HG02623 (cell line): Measurements from ENCODE around the gene ANOS1.
"Not testable (repeated sequence)": the region's sequence is repeated elsewhere in the genome, so short reads cannot be mapped to it uniquely, and the experiment has no call there.

ENCODE experiments used
- ATAC-seq: cut with Tn5 transposase; IDR thresholded peaks from one replicate; pipeline ENCODE4 v1.9.1; 2021; ENCODE audit warnings: moderate library complexity; ENCODE audit not compliant: unreplicated experiment

ANOS1 gene

DNA sequence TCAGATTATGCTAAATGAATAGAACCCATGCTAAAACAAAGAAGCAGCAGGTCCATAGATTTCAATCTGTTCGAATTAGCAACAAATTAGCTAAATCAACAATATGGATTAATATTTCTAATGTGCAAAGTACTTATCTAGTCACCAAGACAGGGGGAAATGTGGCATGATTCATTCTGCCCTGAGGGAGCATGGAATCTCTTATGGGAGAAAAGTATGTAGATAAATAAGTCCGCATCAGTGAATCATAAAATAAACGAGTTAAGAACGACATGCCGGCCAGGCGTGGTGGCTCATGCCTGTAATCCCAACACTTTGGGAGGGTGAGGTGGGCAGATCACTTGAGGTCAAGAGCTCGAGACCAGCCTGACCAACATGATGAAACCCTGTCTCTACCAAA lies 102.1 kb downstream of the ANOS1 start:
- ATAC-seq: no peak

- ATAC-seq: no peak
These were observed 104.1 kb downstream of the ANOS1 start for GRCh38 chrX:8627796-8628195.

DNA sequence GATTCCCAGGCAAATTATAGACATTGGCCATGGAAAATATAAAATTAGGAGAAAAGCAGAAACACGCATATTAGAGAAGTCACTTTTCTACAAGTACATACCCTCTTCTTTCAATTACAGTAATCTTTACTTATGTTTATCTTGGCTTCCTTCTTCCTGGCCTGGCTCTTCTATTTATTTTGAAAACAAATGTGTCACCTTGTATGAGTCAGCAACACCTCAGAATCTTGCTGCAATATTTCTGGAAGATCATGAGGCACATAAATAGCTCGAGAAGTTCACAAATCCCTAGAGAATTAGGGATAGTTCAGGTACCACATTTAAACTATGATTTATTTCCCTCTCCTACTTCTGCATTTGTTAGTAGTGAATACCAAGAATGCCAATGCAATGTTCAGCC lies 124.6 kb downstream of the ANOS1 start:
- ATAC-seq: no peak

DNA sequence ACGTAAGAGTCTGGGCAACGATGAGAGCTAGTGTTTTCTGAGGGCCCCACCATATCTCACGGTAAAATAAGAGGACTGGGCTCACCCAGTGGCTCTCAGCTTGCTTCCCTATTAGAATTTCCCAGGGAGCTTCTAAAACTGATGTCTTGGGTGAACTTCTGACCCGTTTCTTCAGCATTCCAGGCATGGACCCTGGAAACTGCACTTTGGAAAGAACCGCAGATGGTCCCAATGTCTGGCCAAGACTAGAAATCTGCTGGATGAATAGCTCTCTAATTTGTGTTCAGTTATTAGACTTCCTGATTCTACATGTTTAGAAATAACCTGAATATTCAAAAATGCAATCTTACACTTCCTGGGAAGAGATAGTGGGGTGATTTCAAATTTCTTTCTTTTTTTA lies 127.8 kb downstream of the ANOS1 start:
- ATAC-seq: no peak

GRCh38 chrX:8591501-8591900 lies 140.4 kb downstream of the ANOS1 start:
- no peak for ATAC-seq

DNA sequence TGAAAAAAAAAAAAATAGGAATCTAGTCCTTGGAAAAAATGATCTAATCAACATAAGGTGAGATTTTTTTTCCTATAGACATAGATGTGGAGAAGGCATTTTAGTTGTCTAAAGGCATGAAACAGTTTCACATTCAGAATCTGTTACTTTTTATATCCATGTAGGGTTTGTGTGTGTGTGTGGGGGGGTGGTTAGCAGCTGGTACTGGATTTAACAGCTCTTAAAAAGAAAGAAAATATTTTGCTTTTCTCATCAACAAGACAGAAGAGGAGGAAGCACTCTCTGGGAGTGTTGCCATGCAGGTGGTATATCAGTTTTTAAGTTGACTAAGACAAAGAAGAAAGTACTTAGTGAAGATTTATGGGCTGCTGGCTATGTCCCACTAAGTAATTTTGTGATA lies 145.0 kb downstream of the ANOS1 start:
- no peak for ATAC-seq

GRCh38 chrX:8579602-8580001 lies 152.3 kb downstream of the ANOS1 start:
- ATAC-seq: no peak

- ATAC-seq: no peak
These were observed 155.1 kb downstream of the ANOS1 start for GRCh38 chrX:8576821-8577220.

DNA sequence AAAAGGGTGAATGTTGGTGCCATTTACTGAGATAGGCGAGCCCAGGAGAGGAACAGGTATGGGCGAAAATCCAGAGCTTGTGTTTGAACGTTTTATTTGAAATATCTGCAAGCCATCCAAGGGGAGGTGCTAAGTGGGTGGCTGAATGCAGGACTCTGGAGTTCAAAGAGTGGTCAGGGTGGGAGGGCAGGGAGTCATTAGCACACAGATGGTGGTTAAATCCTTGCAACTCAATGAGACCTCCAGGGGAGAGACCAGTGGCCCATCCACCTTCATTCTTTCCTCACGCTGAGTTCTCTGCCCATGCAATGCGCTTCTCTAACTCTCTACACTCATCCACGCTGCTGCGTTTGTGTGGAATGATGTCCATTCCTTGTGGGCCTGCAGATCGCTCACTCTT lies 166.2 kb downstream of the ANOS1 start:
- no peak for ATAC-seq

GRCh38 chrX:8548446-8548845 lies 183.5 kb downstream of the ANOS1 start:
- no peak for ATAC-seq

- ATAC-seq: no peak
These were observed 185.2 kb downstream of the ANOS1 start for GRCh38 chrX:8546715-8547114.

- no peak for ATAC-seq
These were observed 211.1 kb downstream of the ANOS1 start for GRCh38 chrX:8520791-8521190.

DNA sequence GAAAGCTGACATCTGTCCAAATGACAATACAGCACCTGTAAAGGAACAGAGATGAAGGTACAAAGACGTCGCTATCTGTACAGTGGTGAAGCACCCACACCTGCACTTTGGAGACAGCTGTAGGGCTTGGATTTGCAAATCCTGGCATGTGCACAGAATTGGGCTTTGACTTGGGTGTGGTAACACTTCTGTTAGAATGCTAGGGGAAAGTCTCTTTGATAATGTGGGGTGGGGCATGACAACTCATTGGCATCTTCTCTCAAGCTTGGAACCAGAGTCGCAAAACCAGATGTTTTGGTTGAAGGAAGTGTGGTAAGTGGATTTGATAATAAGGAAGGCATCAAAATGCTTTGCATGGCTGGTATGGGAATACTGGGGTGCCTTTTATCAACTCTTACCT lies 211.8 kb downstream of the ANOS1 start:
- ATAC-seq: no peak

- ATAC-seq: no peak
These were observed 227.5 kb downstream of the ANOS1 start for GRCh38 chrX:8504451-8504850.

- ATAC-seq: not testable (repeated sequence)
These were observed 229.8 kb downstream of the ANOS1 start for GRCh38 chrX:8502101-8502500.

DNA sequence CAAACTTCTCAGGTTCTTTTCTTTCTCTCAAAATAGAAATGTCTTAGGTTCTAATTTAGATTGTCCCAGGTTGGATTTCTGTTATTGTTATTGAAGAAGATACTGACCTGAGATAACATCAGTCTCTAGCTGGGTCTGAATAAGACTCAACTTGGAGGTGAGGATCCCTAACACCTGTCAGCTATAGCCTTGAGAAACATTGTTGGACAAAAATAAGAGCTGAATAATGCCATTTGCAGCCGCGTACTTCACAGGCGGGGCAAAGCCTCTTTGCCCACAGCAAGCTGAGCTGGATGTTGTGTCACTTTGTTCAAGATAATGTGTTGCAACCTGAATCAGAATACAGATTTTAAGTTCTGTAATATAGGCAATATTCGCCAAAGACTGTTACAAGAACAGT lies 231.7 kb downstream of the ANOS1 start:
- ATAC-seq: no peak

- ATAC-seq: not testable (repeated sequence)
These were observed 236.9 kb downstream of the ANOS1 start for GRCh38 chrX:8495036-8495435.

DNA sequence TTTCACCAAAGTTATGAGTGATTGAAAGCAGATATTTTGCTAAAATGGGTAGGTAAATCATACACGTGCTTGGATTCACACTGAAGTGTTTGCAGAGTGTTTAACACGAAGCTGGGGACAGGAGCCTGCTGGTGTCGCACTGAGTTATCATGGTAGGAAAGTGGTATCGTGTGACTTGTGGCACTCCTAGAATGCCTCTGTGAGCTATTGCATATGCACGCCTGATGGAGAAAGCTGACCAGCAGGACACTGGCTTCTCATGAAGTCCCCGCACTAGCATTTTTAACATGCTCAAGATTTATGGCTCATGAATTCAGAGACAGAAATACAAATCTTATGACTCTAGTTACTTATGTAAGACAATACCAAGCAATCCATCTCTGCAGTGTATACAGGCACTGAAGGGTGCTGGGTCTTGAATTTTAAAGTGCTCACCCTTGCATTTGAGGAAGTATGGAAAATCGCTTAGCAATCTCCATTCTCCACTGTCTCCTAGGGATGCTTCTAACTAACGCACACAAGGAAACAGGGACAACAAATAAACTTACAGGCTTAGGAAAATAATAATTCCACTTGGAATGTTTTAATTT lies 247.5 kb downstream of the ANOS1 start:
- no peak for ATAC-seq
